Esophagus (tissue), 2 donors: Measurements from ENCODE around the gene ANKRD13A. TPM values are rescaled to one million over a fixed set of nuclear protein-coding genes. Genes with fewer than 3 reads are reported as not detected.

ENCODE experiments used
- H3K27ac ChIP-seq, 2 donors: one replicate each; pipeline ENCODE4 v1.5.1; 2013; ENCODE audit warnings: low read depth in 2 of 2, mild to moderate bottlenecking in 2 of 2, inconsistent platforms in 1 of 2, low read length in 1 of 2, moderate library complexity in 1 of 2
- H3K27me3 ChIP-seq, 2 donors: one replicate each; pipeline ENCODE4 v1.6.1; 2013; ENCODE audit warnings: low read length in 2 of 2, control low read depth in 1 of 2, mild to moderate bottlenecking in 1 of 2; ENCODE audit not compliant: insufficient read depth in 2 of 2, control insufficient read depth in 1 of 2
- H3K36me3 ChIP-seq, 2 donors: one replicate each; pipeline ENCODE4 v1.6.1; 2013; ENCODE audit warnings: low read length in 1 of 2; ENCODE audit not compliant: control insufficient read depth in 2 of 2, insufficient read depth in 2 of 2
- H3K4me1 ChIP-seq, 2 donors: one replicate each; pipeline ENCODE4 v1.6.1; 2013; ENCODE audit warnings: low read length in 1 of 2; ENCODE audit not compliant: control insufficient read depth in 2 of 2, insufficient read depth in 2 of 2
- H3K4me3 ChIP-seq, 2 donors: one replicate each; pipeline ENCODE4 v1.5.1; 2013; ENCODE audit warnings: low read length in 2 of 2, mild to moderate bottlenecking in 2 of 2, low read depth in 1 of 2, moderate library complexity in 1 of 2
- H3K9me3 ChIP-seq, 2 donors: one replicate each; pipeline ENCODE4 v1.6.1; 2013; ENCODE audit warnings: mild to moderate bottlenecking in 2 of 2, low read depth in 1 of 2, low read length in 1 of 2, moderate library complexity in 1 of 2; ENCODE audit not compliant: control insufficient read depth in 2 of 2, insufficient read depth in 1 of 2
- WGBS, 2 donors: extraction: QIAGEN DNeasy Blood & Tissue Kit; methylation state at CpG; one replicate each; pipeline ENCODE4 v1.1.7; 2013; 5-methylcytosine and 5-hydroxymethylcytosine counted together
- polyA plus RNA-seq, 2 donors: library from polyadenylated mRNA; stranded (reverse); fragments of 200-250 nt; gene quantifications; one replicate each; pipeline ENCODE4 v1.2.3, GENCODE V29; 2013
- donor health status: healthy with polysubstance abuse.
- donor health status: Bipolar disorder and iron deficiency.

ANKRD13A gene
- polyA plus RNA-seq, 2 donors, result 20.0 to 25.4 TPM

DNA sequence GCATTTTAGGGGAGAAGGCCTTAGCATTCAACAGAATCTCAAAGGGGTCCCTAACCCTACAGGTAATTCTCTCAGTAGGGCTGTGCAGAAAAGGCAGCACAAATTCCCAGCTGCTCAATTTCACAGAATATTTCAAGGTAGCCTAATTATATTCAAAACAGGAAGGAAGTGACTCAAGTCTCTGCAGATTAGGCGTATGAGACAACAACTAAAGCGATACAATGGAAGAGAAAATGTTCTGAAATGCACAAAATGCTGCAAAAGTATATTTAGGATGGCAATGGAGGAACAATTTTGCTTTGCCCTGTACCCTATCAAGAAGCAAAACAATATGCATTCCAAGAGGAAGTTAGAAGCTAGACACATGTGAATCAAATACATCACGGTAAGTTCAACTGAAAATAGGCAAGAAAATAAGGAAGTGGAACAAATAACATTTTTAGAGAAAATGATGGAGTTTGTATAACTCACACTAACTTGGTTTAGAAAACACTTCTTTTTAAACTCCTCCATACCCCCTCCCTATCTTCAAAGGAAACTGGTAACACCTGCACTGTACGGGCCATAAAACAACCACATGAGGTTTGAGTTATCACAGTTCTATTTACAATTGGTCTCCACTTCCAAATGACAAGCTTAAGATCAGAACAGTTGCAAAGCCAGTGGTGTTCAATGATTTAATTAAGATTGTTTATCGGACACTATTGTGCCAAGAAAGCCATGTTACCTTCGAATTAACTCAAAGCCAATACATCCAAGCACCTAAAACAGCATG, 4.6 kb upstream of the ANKRD13A start:
- peak overlapping the region in 1 of 2 donors; percentile 97 for H3K4me3 ChIP-seq
- no peaks in the 10 kb centered on the region for H3K4me1 ChIP-seq

DNA sequence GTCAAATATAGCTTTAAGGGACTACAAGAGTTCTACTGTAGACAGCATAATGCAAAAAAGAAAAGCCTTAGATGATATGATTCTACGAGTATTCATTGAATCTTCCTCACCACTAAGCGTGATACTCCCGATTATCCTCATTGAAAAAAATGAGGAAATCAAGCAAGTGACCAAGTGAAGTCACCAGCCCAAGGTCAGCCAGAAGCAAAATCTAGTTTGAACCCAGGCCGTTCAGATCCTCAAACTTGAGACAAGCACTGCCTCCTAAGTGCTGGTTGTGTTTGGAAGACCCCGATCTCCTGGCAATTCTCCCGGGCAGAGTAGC, 3.9 kb upstream of the ANKRD13A start:
- no peaks in the 10 kb centered on the region for H3K4me1 ChIP-seq
- no peaks in the 10 kb centered on the region for H3K27me3 ChIP-seq
- peak overlapping the region; percentile 83 to 88 for H3K27ac ChIP-seq
- peaks cover 0 to 2% of the 10 kb centered on the region in 2 donors for H3K36me3 ChIP-seq
- no peaks in the 10 kb centered on the region for H3K9me3 ChIP-seq
- peak overlapping the region; percentile 93 to 97 for H3K4me3 ChIP-seq
- WGBS, 2 donors, result 1% methylated on average over 6 of the region's 6 CpGs

More for the DNA sequence above, 4.6 kb upstream of the ANKRD13A start:
- 30 to 38% methylated on average over 6 of the region's 6 CpGs for WGBS, 2 donors
- Histone ChIP-seq H3K27ac (no peak overlapping the region), H3K36me3 (peaks cover 2 to 3% of the 10 kb centered on the region in 2 donors), H3K27me3 (no peaks in the 10 kb centered on the region), H3K9me3 (no peaks in the 10 kb centered on the region)

DNA sequence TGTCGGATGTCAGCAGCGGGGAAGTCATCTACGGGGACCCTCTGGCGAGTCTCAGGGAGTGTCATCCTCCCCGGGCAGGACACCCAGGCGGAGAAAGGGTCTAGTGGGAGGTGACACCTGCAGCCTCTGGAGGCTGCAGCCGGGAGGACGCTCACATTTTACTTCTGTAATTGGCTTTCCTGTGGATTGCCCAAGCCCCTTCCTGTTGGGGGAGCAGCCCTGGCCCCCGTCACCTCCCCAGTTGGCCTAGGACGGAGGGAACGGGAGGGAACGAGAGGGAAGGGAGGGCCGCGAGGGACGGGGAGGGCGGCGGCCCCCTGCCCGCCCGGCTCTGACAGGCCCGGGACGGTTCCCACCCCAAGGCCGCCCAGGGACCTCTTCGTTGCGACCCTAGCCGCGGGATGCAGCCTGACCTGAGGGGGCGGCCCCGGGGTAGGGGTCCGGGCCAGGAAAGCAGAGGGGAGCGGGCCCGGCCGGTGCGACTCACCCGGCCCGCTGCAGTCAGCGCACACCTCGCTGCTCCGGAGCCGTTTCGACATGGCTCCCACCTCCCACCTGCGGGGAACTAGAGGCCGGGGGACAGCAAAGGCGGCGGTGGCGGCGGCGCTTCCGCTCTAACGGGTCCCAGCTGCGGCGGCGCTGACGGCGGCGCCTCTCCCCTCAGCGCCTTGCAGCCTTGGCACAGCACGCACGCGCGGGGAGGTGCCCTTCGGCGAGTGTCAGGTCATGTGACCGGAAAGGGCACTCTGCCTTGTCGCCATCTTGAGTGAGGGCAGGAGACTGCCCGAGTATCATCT, 3.3 kb upstream of the ANKRD13A start, which contains the start of gene GIT2:
TSS of gene GIT2 (minus strand) at position 683 of the 797 bp plus-strand sequence. CDS start at position 539, 144 bp downstream.
- Histone ChIP-seq H3K27me3 (no peaks in the 10 kb centered on the region), H3K4me3 (peak within 1 kb of the TSS; percentile 93 to 97), H3K36me3 (peaks cover 0 to 2% of the 10 kb centered on the region in 2 donors), H3K9me3 (no peaks in the 10 kb centered on the region), H3K4me1 (no peaks in the 10 kb centered on the region), H3K27ac (peak within 1 kb of the TSS; percentile 83 to 88)
- 0% methylated on average over 60 to 65 of the region's 65 CpGs for WGBS, 2 donors

DNA sequence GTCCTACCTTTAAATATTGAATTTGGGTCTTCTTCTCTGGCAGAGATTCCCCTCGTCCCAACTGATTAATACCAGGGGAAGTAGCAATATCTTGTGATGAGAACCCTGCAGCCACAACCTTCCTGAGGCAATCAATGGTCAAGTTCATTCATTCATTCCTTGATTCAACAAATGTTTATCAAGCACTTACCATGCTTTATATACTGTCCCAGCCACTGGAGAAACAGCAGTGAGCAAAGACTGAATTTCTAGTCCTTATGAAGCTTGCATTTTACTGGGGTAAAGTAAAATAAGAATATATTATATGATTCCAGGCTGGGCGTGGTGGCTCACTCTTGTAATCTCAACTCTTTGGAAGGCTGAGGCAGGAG, 2.8 kb upstream of the ANKRD13A start:
- WGBS, 2 donors, result 49 to 50% methylated on average over 2 of the region's 2 CpGs
- Histone ChIP-seq H3K4me1 (no peaks in the 10 kb centered on the region), H3K36me3 (peaks cover 0 to 2% of the 10 kb centered on the region in 2 donors), H3K27me3 (no peaks in the 10 kb centered on the region), H3K27ac (no peak overlapping the region), H3K9me3 (no peaks in the 10 kb centered on the region), H3K4me3 (peak overlapping the region; percentile 93 to 97)

DNA sequence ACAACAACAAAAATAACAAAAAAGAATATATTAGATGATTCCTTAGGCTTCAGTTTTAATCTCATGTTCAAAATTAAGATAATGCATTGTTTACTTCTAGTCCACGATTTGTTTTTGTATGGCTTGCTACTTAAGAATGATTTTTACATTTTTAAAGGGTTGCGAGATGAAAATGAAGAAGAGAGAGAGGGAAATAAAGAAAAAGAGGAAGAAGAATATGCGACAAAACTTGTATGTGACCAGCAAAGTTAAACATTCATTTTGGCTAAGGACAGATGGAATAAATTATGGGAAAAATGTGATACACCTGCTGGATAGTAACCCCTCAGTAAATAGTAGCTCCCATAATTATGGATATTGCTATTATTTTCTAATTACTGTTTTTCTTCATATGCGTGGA, 1.8 kb upstream of the ANKRD13A start:
- no peaks in the 10 kb centered on the region for H3K4me1 ChIP-seq
- H3K9me3 ChIP-seq, result no peaks in the 10 kb centered on the region

DNA sequence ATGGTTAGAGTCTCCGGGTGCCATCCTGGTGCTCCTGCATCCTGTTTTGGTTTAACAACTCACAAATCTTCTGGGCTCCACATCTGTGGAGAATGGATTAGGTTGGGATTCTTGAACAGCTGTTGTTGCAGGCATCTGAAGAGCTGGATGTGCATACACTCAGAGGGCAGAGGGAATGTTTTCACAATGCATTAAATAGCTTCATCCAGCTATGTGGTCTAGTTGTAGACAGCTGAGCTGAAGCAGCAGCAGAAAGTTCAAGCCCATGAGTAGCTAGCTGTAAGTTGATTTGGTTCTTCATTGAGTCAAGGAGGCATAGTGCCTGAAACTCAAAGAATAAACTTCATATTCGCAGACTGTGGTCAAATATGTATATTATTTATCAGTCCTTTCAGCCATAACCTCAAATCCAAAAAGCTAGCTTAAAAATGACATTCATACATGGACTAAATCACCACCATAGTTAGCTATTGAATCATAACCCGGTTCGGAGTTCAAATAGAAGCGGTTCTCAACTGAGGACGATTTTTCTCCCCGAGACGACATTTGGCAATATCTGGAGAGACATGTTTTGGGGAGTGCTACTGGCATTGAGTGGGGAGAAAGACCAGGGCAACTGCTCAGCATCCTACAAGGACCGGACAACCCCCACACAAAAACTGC, 858 bp upstream of the ANKRD13A start:
- WGBS, 2 donors, result 51 to 60% methylated on average over 9 of the region's 9 CpGs
- Histone ChIP-seq H3K27ac (peak overlapping the region; percentile 69 to 75), H3K9me3 (no peaks in the 10 kb centered on the region), H3K4me3 (peak overlapping the region; percentile 95), H3K4me1 (peaks cover 0 to 2% of the 10 kb centered on the region in 2 donors), H3K36me3 (no peaks in the 10 kb centered on the region), H3K27me3 (no peaks in the 10 kb centered on the region)

More for the DNA sequence above, 1.8 kb upstream of the ANKRD13A start:
- H3K27ac ChIP-seq, result no peak overlapping the region
- no peak overlapping the region for H3K4me3 ChIP-seq
- 89 to 91% methylated on average over 4 of the region's 4 CpGs for WGBS, 2 donors
- no peaks in the 10 kb centered on the region for H3K36me3 ChIP-seq
- no peaks in the 10 kb centered on the region for H3K27me3 ChIP-seq

DNA sequence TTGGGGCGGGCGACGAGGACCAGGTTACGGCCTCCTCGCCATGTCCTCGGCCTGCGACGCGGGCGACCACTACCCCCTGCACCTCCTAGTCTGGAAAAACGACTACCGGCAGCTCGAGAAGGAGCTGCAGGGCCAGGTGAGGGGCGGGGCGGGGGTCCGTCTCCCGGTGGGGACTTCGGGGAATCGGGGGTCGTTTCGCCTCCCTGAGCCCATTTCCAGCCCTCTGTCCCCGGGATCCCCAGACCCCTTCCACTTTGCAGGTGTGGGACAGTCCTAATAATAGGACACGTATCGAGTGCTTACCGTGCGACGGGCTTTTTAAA, 380 bp downstream of the ANKRD13A start:
- Histone ChIP-seq H3K27ac (peak overlapping the region; percentile 75 to 83), H3K36me3 (no peaks in the 10 kb centered on the region), H3K4me1 (peaks cover 0 to 2% of the 10 kb centered on the region in 2 donors), H3K4me3 (peak overlapping the region; percentile 95), H3K27me3 (no peaks in the 10 kb centered on the region), H3K9me3 (no peaks in the 10 kb centered on the region)
- WGBS, 2 donors, result 0% methylated on average over 24 to 27 of the region's 27 CpGs

DNA sequence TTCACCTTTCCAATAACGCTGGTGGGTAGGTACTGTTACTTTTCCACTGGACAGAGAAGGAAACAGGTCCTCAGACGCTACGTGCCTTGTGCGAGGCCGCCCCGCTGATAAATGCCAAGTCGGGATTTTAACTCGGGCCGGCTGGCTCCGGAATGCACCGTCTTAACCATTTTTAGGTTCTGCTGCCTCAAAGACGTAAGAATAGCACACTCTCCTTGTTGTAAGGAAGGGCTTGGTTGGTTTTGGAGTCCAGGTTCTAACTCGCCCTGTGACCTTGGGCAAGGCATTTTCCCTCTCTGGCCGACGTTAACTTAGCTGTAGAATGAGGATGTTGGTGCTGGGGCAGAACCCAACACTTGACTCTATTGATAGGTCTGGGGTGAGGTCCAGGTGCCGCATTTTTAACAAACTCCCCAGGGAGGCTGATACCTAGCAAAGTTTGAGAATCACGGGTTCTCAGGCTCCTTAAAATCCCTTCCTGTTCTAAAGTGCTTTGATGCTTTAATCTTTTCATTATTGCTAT, 814 bp downstream of the ANKRD13A start:
- Histone ChIP-seq H3K27ac (peak overlapping the region; percentile 75 to 83), H3K36me3 (no peaks in the 10 kb centered on the region), H3K4me1 (peaks cover 0 to 2% of the 10 kb centered on the region in 2 donors), H3K4me3 (peak overlapping the region; percentile 95), H3K27me3 (no peaks in the 10 kb centered on the region), H3K9me3 (no peaks in the 10 kb centered on the region)
- 2% methylated on average over 17 of the region's 17 CpGs for WGBS, 2 donors

DNA sequence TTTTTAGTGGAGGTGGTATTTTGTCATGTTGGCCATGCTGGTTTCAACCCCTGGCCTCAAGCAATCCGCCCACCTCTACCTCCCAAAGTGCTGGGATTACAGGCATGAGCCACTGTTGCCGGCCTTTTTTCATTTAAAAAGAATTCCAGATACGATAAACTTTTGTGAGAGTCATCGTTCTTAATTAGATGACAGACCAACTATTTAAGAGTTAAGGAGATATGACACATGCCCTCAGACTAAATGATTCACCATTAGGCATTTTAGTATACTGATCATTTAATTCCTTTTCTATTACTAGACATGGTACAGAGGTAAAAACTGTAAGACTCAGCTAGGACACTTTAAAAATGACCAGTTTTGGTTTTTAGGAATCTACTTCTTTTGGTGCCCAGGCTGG, 2.4 kb downstream of the ANKRD13A start:
- H3K27me3 ChIP-seq, result no peaks in the 10 kb centered on the region
- no peak overlapping the region for H3K27ac ChIP-seq
- H3K4me3 ChIP-seq, result no peak overlapping the region
- WGBS, 2 donors, result 65 to 76% methylated on average over 4 of the region's 4 CpGs
- H3K4me1 ChIP-seq, result peaks cover 0 to 2% of the 10 kb centered on the region in 2 donors
- no peaks in the 10 kb centered on the region for H3K9me3 ChIP-seq
- H3K36me3 ChIP-seq, result no peaks in the 10 kb centered on the region
